GM18511 (cell line): ENCODE data around the gene CAMTA1.
"Not testable (repeated sequence)": the region's sequence is repeated elsewhere in the genome, so short reads cannot be mapped to it uniquely, and the experiment has no call there.

Experiments
- ATAC-seq: cut with Tn5 transposase; IDR thresholded peaks from one replicate; pipeline ENCODE4 v1.9.1; 2021; ENCODE audit warnings: mild to moderate bottlenecking, moderate library complexity; ENCODE audit not compliant: unreplicated experiment

Gene CAMTA1

DNA sequence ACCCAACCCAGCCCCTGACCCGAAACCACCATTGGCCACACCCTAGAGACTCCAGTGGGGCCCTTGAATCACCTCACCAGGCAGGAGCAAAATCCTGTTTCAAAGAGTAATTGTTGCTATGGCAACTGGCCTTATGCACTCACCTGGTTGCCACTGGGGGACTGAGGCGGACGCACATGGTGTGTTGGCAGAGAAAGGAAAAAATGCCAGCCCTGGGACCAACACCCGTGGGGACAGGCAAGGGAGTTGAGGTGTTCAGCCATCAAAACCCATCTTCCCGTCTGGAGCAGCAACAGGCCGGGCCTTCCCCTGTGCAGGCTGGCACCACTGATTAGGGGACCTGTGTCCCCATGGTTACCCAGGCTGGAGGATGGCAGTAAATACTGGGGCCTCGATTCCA is 590.1 kb downstream of the CAMTA1 start:
- ATAC-seq: no peak

DNA sequence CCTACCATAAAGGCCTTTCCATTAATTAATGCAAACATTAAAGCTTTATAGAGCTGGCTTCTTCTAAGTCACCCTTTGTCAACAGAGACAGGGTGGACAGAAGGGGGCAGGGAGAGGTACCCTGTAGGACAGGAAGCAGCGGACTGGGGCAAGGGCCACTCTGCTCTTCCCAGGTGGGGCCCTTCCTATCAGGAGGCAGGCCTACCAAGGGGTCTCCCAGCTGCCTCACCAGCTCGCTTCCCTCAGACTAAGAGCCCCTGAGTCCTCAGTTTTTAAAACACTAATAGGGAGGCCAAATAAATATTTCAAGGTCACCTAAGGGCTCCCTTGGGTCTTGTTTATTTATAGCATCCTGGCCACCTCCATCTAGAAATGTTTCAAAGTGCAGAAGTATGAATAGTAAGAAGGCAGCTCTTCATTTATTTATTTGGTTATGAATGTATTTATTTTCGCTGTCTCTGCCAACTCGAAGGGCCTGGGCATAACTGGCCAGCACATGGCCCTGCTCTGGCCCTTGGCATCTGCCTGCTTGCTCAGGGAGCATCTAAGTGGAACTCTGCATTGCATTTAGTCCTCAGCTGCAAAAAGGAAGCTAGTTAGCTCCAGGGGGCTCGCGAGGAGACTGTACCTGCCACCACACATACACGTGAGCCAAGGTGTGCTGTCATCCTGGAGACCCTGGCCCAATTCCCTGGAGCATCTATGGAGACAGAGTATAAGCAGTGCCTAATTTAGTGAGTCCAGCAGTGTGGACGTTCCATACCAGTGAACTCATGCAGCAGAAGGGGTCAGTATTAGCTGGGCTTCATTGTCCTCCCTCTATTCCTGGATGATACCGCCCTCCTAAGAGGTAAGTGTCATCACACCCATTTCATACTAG is 590.8 kb downstream of the CAMTA1 start:
- ATAC-seq: no peak

DNA sequence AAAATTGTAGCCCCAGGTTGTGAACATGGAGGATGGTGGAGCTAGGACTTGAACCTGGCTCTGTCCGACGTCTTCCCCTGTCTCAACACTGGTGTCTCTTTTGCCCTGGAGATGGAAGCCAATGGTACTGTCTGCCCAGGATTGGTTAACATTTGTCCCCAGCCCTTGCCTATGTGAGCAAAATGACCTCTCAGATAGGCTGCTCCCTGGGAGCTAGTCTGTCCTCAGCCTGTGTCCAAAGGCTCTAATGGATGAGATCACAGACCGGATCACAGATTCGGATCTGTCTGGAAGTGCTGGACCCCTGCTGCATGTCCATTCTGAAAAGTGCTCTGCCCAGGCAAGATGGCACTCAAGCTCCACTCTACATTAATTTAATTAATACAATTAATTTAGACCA is 591.4 kb downstream of the CAMTA1 start:
- no peak for ATAC-seq

DNA sequence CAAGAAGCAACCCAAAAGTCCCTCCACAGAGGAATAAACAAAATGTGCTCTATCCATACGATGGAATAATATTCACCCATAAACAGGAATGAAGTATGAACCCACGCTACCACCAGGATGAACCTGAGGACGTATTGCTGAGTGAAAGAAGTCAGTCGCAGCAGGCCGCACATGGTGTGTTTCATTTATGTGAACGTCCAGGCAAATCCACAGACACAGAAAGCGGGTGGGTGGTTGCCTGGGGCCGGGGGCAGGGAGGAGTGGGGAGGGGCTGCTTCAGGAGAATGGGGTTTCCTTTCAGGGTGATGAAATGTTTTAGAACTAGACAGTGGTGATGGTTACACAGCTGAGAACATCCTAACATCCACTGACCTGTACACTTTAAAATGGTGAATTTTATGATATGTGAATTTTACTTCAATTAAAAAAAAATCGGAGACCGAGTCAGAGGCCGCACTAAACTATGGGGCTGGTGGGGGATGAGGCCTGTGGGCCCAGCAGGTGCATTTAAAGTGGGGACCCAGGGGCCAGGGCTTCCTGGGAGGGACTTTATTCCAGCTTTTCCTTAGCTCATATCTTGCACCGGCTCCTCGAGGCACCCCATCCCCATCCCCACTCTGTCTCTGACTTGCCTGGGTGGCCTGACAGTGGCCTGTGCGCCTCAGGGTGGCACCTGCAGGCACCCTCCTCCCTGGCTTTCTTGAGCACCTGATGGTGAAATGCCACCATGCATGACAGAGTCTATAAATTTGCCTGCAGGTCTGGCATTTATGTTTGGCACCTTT is 593.3 kb downstream of the CAMTA1 start:
- ATAC-seq: no peak

DNA sequence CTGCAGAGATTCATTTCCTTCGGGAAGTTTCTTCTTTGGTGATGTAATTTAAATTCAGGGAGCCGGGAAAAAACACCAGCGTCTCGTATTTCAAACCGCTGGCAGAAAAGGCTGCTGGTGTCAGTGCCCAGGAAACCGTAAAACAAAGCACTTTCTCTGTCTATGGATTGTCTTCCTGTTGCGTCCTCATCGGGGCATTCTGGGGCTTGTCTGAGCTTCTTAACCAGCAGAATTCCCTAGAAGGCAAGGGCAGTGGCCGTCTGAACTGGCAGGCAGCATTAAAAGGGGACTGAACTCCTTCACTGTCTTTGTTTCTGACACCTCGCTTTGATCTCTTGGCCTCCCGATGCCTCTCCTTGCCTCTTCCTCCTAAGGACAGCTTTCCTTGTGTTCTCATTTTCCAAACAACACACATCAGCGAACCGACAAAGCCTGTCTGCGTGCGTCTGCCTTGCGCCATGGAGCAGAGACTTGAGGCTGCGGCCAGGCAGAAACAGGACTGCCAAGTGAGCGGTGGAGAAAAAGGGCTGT is 594.3 kb downstream of the CAMTA1 start:
- ATAC-seq: no peak

DNA sequence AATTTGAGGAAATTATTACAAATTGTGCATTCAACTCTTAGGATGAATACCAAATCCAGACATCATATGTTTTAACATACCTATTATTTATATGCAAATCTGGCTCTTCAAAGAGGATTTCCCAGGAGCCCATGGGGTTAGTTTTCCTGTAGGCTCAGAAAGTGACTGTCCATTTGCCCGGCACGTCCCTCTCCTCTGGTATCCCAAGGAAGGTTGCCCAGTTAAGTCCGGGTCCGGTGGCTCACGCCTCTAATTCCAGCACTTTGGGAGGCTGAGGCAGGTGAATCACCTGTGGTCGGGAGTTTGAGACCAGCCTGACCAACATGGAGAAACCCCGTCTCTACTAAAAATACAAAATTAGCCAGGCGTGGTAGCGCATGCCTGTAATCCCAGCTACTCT is 594.8 kb downstream of the CAMTA1 start:
- not testable (repeated sequence) for ATAC-seq

DNA sequence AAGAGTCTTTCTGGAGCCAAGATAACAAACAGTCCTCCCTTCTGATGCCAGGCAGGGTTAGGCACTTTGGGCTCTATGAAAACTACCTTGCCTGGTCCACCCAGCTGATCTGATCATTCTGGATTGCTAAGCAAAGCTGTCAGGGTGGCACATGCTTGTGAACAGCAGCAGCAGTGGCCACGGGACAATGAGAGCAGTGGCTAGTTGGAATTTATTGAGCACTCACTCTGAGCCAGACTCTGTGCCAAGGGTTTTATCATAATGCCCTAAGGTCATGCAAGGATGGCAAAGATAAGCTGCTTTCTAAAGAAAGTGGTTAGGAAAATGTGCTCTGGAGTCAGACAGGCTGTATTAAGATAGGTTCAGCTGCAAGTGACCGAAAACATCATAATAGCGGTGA is 595.5 kb downstream of the CAMTA1 start:
- ATAC-seq: no peak

DNA sequence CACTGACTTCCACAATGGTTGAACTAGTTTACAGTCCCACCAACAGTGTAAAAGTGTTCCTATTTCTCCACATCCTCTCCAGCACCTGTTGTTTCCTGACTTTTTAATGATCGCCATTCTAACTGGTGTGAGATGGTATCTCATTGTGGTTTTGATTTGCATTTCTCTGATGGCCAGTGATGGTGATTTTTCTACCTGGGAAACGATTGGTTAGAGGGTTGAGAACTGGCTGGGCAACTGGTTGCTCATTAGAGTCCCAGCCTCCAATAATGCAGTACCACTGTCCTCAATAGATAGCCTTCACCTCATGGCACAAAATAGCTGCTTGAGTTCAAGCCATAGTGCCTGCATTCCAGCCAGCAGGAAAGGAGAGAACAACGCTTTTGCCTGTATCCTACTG is 596.5 kb downstream of the CAMTA1 start:
- not testable (repeated sequence) for ATAC-seq

DNA sequence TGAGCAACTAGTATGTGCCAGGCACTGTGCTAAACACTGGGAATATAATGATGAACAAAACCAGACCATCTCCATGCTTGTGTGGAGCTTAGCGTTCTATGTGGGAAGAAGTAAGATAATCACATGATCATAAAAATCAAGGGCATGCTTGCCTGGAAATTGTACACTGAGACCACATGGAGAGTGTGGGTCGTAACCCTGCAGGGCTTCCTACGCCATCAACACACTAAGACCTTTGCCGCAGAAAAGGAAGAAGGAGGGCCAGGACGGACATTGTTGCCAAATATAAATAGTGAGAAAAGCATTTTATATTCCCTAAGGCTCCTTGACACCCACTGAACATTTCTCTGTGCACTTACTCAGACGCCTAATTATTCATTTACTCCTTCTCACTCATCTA is 597.7 kb downstream of the CAMTA1 start:
- ATAC-seq: no peak

DNA sequence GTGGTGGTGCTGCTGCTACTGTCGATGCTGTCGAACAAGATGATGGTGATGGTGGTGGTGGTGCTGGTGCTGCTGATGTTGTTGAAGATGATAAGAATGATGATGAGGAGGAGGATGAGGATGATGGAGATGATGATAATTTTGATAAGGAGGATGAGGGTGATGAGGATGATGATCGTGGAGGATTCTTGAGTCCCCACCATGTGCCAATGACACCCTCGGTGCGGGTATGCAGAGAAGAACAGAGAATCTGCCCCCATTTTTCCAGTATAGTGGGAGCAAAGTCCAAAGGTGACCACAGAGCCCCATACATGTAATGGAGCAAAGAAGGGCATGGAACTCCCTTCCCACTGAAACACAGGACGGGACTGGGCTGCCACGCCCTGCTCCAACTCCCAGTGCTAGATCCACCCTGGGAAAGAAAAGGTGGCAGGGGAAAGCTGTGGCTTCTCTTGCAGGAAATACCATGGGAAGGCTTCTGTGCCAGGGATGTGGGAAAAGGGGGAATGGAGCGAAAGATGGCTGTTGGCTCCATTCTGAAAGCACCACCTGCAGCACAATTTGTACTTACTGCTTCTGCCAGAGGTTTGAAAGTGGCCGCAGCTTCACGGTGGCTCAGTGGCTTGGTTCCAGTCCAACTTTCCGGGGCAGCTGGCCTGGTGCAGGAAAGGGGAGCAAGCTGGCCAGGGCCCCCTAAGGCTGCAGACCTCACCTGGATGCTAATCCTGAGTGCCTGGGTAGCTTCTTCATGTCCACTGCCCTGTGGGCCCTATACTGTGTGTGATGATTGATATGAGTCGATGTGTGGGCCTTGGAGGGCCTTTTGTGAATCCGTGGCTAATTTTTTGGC is 598.6 kb downstream of the CAMTA1 start:
- no peak for ATAC-seq

DNA sequence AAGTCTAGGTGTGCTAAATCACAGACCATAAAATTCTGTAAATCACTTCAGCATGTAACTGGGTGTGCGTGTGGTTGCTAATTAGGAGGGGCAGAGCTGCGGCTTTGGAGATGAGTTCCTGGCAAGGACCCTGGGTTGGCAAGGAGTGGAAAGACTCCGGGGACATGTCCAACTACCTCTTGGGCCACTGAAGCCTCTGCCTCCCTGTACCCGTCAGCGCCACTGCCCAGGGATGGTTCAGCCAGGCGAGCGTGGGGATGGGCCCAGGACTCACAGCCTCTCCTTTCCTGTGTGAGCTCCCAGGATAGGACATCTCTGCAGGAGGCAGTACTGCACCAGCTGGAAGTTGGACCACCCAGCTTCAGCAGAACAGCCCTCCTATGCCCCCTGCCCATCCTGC is 599.4 kb downstream of the CAMTA1 start:
- ATAC-seq: no peak

DNA sequence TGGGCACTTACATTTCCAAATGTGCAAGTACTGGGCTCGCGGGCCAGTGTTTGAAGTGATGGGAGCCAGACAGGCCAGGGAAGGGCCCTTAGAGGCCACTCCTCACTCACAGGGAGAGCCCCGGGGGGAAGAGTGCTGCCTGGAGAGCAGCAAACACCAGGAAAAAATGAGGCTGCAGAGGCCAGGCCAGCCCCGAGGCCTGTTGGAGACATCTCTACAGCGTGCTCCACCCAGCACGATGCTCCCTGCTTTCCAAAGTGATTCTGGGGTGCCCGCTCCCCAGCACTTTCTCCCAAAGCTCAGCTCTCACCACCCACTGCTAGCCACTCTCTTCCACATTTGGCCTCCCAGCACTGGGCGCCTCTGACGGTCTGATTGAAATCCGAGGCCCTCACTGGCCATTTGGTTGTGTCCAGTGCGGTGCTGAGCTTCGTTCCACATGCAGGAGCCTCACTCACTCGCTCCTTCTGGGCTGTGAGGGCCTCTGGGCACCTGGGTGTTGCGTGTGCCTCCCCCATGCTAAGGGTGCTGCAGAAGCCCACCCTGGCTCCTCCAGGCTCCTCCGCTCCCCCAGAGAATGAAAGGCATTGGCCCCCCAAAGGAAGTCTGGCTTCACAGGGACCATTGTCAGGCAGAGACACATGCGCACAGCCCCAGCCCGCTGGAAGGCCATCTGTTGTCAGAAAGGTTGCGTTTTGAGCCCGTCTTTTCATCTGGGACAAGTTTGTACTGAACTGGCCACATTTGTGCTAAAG is 600.4 kb downstream of the CAMTA1 start:
- ATAC-seq: no peak

DNA sequence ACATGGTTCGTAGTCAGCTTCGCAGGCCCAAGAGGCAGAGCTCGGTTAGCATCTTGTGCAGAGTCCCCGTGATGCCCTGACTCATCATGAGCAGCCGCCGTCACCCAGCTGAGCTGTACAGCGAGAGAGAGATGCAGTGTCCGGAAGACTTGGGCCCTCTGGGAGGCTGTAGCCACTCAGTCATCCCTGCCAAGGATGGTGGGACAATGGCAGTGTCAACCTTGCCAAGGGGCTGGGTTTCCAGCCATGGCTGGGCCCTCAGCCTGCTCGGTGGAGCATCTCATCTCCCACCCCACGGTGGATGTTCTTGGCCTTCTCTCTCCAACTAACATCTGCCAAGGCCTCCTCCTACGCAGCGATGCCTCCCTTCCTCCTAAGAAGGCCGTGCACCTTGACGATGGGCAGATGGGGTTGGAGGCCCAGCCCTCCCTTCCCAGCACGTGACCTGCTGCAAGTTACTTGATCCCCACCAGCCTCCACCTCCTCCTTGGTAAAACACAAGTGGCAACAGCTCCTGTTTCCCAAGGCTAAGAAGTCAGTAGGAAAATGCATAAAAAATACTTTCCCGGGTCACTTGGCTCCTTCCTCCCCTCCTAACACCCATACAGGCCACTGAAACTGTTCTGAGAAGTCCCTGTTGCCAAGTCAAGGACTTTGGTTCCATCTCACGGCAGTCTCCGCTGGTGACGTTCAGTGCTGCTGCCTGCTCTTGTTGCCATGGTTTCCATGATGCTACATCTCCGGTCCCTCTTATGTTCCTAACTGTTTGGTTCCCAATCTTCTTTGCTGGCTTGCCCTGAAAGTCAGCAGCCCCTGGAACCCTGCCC is 601.2 kb downstream of the CAMTA1 start:
- ATAC-seq: no peak

DNA sequence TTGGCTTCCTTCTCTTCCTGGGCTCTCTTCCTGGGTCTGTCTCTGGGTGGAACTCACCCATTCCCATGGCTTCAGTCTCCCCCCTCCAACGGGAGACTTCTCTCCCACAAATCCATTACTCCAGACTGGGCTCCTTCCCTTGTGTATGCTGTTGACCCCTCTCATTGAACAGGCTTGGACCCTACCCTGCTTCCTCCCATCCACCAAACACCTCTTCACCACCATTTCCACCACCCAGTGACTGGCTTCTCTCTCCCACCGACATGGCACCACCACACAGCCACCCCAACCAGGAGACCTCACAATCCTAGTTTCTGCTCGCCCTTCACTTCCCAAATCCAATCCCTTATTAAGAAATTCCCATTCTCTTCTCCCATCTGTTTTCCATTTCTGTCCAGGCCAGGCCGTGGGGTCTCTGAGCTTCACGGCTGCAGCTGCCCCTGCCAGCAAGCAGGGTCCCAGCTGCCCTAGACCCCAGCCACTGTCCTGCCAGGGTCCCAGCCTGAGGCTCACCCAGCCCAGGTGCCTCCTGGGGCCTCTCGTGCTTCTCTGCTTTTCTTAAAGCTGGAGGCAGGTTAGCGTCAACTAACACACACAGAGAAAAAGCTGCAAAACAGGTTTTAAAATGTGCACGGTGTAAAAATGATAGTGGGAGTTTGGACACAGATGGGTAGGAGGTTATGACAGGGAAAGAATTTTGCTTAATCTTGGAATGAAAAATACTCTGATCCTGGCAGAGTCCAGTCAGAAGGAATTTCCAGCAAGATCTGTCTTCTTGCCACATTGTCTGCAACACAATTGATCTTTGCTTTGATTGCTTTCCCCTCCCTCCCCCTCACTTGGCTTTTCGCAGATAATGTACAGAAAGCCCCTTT is 602.0 kb downstream of the CAMTA1 start:
- no peak for ATAC-seq

DNA sequence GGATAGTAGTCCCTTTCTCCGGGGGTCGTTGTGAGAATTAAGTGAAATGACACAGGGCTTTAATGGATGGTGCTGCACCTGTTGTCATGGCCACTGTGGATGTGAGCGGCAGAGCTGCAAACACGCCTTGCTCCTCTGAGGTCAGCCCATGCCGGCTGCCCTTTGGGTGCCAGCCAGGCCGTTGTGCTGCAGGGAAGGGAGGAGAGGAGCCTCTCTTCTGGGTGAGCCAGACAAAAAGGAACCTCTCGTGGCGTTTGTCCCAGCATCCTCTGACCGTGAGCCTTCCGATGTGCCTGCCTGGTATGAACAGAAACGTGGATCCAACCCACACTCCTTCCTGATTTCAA is 602.9 kb downstream of the CAMTA1 start:
- ATAC-seq: no peak

DNA sequence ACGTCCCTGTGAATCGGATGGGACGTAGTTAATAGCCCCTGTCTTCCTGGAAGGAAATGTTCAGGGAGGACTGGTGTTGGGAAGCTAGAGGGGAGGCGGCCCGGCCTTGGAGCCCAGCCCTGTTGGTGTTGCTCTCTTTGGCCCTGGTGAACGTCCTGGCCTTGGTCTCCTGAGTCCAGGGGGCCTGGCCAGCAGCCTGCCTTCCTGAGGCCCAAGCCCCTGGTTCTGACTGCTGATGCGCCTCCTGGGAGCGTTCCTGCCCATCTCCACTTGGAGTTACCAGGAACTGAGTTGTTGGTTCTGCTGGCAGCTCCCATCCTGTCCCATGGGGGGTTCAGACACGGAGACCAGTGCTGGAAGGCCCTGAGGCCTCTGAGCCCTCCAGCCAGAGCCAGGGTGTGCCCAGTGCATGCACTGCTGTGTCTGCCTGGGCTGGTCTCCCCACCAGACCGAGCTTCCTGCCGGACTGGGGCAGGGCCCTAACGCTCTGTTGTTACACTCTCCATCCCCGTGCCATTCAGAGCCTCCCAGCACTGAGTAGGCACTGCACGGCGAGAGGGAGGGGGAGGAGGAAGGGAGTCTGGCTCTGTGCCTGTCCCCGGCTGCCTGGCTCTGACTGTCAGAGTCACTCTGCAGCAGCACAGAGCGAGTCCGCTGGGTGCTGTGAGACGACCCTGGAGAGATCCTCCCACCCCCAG is 603.4 kb downstream of the CAMTA1 start:
- no peak for ATAC-seq

DNA sequence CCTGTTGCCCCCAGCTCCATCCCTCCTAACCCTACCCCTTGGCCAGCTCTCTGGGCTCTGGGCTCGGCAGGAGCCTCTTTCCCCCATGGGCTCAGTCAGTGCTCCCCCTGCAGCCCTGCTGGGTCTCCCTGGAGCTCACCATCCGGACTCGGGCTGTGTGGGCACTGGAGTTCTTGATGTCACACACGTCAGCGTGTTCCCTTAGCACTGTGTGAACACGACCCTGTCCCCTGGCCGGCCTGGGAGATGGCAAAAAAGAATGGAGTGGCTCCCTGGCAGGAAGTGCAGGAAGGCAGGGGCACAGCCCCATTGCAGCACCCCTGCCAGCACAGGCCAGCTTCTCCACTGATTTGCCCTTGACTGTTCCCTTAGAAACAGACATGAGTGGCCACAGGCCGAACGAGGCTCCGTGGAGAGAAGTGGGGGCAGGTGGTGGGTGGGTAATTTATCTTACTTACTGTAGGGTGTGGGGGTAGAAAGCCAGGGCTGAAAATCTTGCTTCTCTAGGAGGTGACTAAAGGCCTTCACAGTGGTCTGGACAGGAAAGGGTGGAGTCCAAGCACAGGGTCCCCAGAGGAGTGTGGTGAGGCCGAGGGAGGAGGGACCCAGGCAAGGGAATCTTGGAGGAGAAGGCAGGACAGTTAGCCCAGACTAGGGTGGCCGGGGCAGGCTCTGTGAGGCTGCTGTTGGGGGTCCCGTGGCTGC is 604.1 kb downstream of the CAMTA1 start:
- ATAC-seq: no peak
